GM19438 (cell line): Measurements from ENCODE around the gene KCNH1.
A peak's percentile ranks its signal among the peaks of the same experiment; 100 is the strongest.

Experiments used
- ATAC-seq: cut with Tn5 transposase; IDR thresholded peaks from one replicate; pipeline ENCODE4 v1.9.1; 2021; ENCODE audit warnings: low read depth; ENCODE audit not compliant: unreplicated experiment

KCNH1 gene

GRCh38 chr1:211133836-211134669, at the start of gene KCNH1:
Gene KCNH1 (minus strand): TSS chr1:211134148. CDS start chr1:211133945, 203 bp downstream.
- ATAC-seq, result peak; percentile 92

GRCh38 chr1:211182746-211183145, 48.8 kb upstream of the KCNH1 start:
- no peak for ATAC-seq

GRCh38 chr1:211174375-211174774, 40.4 kb upstream of the KCNH1 start:
- no peak for ATAC-seq

- no peak for ATAC-seq
Measured at GRCh38 chr1:211172657-211173056, 38.7 kb upstream of the KCNH1 start.

GRCh38 chr1:211169353-211169752, 35.4 kb upstream of the KCNH1 start:
- no peak for ATAC-seq

GRCh38 chr1:211158866-211159265, 24.9 kb upstream of the KCNH1 start:
- no peak for ATAC-seq

GRCh38 chr1:211155040-211155439, 21.1 kb upstream of the KCNH1 start:
- ATAC-seq, result no peak

GRCh38 chr1:211153932-211154331, 20.0 kb upstream of the KCNH1 start:
- ATAC-seq, result no peak

GRCh38 chr1:211148366-211148765, 14.4 kb upstream of the KCNH1 start:
- no peak for ATAC-seq

- ATAC-seq, result no peak
Measured at GRCh38 chr1:211145944-211146343, 12.0 kb upstream of the KCNH1 start.

GRCh38 chr1:211135342-211135950, 1.5 kb upstream of the KCNH1 start:
- ATAC-seq, result no peak

GRCh38 chr1:211133393-211133835, 534 bp downstream of the KCNH1 start:
- peak; percentile 6 for ATAC-seq

- ATAC-seq, result no peak
Measured at GRCh38 chr1:211132721-211133392, 1.1 kb downstream of the KCNH1 start.

GRCh38 chr1:211129776-211130175, 4.2 kb downstream of the KCNH1 start:
- no peak for ATAC-seq

- ATAC-seq, result no peak
Measured at GRCh38 chr1:211127166-211127565, 6.8 kb downstream of the KCNH1 start.

- ATAC-seq, result no peak
Measured at GRCh38 chr1:211126622-211127021, 7.3 kb downstream of the KCNH1 start.

GRCh38 chr1:211118407-211119102, 15.4 kb downstream of the KCNH1 start:
- no peak for ATAC-seq

- ATAC-seq, result no peak
Measured at GRCh38 chr1:211114446-211114845, 19.5 kb downstream of the KCNH1 start.

GRCh38 chr1:211113566-211113965, 20.4 kb downstream of the KCNH1 start:
- no peak for ATAC-seq

- no peak for ATAC-seq
Measured at GRCh38 chr1:211111351-211111750, 22.6 kb downstream of the KCNH1 start.

- ATAC-seq, result no peak
Measured at GRCh38 chr1:211101481-211101880, 32.5 kb downstream of the KCNH1 start.
